ENCODE results near the gene APOB.

The APOB gene

DNA sequence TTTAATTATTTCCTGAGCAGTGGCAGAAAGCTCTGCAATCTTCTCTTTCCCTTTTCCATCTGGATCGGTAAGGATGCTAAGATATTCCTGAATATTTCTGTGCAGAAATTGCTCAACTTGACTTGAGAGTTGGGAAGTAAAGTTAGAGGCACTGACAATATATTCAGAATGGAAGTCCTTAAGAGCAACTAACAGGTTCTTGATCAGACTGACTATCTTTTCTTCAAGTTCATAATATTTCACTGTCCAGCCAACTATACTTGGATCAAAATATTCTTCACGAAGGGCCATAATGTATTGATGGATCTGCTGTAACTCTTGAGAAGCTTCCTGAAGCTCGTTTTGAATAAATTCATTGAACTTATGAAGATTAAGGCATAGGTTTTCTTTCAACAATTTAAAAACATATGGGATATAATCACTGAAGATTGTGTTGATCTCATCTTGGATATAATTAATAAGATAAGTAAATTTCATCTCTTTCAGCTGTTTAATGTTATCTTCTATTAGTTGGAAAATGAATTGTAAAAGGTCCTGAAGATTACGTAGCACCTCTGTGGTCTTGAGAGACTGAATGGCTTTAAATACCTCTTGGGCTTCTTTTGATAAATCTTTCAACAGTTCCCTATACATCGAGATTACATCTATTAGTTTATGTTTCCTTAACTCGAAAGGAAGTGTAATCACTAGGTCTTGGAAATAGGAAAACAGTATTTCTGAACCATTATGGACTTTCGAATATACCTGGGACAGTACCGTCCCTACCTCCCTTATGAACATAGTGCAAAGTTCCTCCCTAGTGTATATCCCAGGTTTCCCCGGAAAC, 41.7 kb downstream of the APOB start:
- TF ChIP-seq REST (IDR thresholded peaks at IDR 0.05; ENCODE audit: insufficient replicate concordance, low read depth) (no peak), SPI1 (IDR thresholded peaks at IDR 0.05; ENCODE audit: borderline replicate concordance, low read depth) (no peak), POLR2AphosphoS5 (IDR thresholded peaks at IDR 0.05; ENCODE audit: low read depth) (no peak), GABPA (IDR thresholded peaks at IDR 0.05; ENCODE audit: low read depth) (no peak)
- TF ChIP-seq, protein P1, sequence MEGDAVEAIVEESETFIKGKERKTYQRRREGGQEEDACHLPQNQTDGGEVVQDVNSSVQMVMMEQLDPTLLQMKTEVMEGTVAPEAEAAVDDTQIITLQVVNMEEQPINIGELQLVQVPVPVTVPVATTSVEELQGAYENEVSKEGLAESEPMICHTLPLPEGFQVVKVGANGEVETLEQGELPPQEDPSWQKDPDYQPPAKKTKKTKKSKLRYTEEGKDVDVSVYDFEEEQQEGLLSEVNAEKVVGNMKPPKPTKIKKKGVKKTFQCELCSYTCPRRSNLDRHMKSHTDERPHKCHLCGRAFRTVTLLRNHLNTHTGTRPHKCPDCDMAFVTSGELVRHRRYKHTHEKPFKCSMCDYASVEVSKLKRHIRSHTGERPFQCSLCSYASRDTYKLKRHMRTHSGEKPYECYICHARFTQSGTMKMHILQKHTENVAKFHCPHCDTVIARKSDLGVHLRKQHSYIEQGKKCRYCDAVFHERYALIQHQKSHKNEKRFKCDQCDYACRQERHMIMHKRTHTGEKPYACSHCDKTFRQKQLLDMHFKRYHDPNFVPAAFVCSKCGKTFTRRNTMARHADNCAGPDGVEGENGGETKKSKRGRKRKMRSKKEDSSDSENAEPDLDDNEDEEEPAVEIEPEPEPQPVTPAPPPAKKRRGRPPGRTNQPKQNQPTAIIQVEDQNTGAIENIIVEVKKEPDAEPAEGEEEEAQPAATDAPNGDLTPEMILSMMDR (IDR thresholded peaks at IDR 0.05; ENCODE audit: insufficient read depth, low read length), result no peak

DNA sequence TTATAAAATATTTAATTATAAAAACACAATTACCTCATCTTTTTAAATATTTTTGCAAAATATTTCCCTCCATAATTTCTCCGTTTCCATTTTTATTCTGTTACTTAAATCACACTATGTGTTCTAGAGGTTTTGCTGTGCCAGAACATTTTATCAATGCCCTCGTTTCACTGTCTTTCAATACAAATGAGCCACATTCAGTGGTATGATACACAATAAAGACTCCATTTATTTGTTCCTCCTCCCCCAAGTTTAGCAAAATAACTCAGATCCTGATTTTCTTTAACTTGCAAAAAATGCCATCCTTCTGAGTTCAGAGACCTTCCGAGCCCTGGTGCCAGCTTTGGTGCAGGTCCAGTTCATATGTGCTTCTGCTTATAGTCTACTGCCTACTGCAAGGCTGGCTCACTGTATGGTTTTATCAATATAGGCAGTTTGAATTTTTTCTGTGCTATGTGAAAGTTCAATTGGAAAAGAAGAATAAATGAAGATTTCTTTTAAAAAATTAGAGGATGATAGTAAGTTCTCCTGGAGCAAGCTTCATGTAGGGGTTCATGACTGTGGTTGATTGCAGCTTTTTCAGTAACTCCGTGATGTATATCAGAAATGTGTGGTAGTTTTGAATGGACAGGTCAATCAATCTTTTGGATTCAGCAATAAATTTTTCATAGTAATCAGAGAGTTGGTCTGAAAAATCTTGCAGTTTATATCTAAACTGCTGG, 42.5 kb downstream of the APOB start:
- Histone ChIP-seq H3K4me3 (replicated peaks; ENCODE audit: insufficient read depth, low read length) (no peak overlapping the region), H3K27me3 (ENCODE audit: insufficient read depth, poor library complexity, severe bottlenecking) (no peaks in the 10 kb centered on the region), H3K27ac (replicated peaks) (no peak overlapping the region)
- DNase-seq (ENCODE audit: low read depth in 1 of 2, low spot score in 1 of 2), result no peak
- no peak for TF ChIP-seq POLR2AphosphoS5 (IDR thresholded peaks at IDR 0.05; ENCODE audit: low read depth)
- no peak for TF ChIP-seq REST (IDR thresholded peaks at IDR 0.05; ENCODE audit: insufficient replicate concordance, low read depth)
- TF ChIP-seq GABPA (IDR thresholded peaks at IDR 0.05; ENCODE audit: low read depth), result no peak
- TF ChIP-seq SPI1 (IDR thresholded peaks at IDR 0.05; ENCODE audit: borderline replicate concordance, low read depth), result no peak
- TF ChIP-seq, protein P1 (IDR thresholded peaks at IDR 0.05; ENCODE audit: insufficient read depth, low read length), result no peak

More for the DNA sequence above, 41.7 kb downstream of the APOB start:
- Histone ChIP-seq H3K27me3 (ENCODE audit: insufficient read depth, poor library complexity, severe bottlenecking) (no peaks in the 10 kb centered on the region), H3K27ac (replicated peaks) (no peak overlapping the region), H3K4me3 (replicated peaks; ENCODE audit: insufficient read depth, low read length) (no peak overlapping the region)
- DNase-seq (ENCODE audit: low read depth in 1 of 2, low spot score in 1 of 2), result no peak

DNA sequence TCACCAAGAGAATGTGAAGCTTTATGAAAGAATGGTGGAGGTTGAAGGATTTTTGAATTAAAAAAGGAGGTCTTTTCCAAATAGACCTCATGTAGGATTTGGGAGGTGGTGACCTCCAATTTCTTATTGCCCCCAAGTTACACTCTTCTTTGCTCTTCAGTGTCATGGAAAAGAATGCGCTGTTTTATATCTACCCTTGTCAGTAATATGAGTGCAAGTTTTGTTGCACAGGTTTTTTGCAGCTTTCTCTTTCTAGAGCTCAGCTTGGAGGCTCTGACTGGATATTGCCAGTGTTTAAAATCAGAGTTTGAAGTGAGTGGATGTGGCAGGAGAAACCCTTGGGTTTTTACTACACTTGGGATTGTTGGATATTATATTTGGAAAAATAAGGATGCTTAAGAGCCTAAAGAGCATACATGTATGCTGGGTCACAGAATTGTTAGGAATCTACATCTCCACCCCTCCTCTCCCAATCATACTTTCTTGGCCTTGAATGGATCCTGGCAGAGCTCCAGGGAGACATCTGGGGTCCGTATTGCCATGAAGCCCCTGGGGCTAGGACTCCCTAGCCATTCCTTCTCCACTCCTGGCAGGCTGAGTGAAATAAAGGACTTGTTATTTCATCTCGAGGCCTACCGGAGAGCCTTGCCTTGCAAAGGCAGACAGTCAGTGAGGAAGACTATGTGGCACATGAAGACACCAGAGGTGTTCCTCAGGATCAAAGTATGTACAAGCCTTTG, 43.8 kb downstream of the APOB start:
- no peak for TF ChIP-seq REST (IDR thresholded peaks at IDR 0.05; ENCODE audit: insufficient replicate concordance, low read depth)
- no peak for TF ChIP-seq GABPA (IDR thresholded peaks at IDR 0.05; ENCODE audit: low read depth)
- no peak for TF ChIP-seq SPI1 (IDR thresholded peaks at IDR 0.05; ENCODE audit: borderline replicate concordance, low read depth)
- TF ChIP-seq POLR2AphosphoS5 (IDR thresholded peaks at IDR 0.05; ENCODE audit: low read depth), result no peak
- TF ChIP-seq, protein P1 (IDR thresholded peaks at IDR 0.05; ENCODE audit: insufficient read depth, low read length), result no peak
- H3K4me3 ChIP-seq (replicated peaks; ENCODE audit: insufficient read depth, low read length), result no peak overlapping the region
- no peaks in the 10 kb centered on the region for H3K27me3 ChIP-seq (ENCODE audit: insufficient read depth, poor library complexity, severe bottlenecking)
- no peak overlapping the region for H3K27ac ChIP-seq (replicated peaks)
- DNase-seq (ENCODE audit: low read depth in 1 of 2, low spot score in 1 of 2), result no peak

Data from HL-60 (cell line).